ENCODE data around the gene DERL3.

DERL3 gene

DNA sequence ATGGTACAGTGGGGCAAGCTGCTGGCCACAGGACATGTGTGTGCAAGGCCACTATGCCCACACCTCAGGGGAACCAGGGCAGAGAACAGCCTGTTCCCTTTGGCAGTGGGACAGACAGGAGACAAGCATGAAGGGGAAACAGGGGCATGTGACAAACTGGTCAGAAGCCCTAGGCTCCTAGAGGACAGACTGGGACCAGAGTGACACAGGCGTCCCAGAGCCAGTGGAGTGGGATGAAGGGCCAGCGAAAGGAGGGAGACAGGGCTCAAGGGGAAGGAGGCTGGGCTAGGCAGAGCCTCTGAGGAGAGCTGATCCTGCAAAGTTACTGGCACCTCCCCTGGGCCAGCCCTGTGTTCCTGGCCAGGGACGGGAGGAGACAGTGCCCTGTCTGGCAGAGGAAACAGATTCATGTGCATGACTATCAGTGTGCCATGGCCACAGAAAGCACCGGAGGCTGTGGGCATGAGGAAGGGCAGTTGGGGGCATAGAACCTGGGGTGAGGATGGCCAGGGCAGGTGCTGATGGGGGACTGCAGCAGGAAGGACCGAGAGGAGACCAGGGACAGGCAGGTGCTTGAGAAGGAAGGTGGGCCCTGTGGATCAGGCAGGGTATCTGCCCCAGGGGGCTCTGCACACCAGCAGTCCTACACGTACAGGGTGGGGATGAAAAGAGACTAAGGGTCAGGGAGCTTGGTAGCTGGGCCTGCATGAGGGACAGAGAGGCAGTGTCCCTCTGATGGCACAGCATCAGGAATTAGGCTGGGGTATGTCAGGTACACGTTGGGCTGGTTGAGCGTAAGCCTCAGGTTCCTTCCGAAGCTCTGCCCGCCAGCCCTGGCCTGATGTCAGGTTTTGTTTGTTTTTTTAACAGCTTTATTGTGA, 9.8 kb downstream of the DERL3 start:
- FAIRE-seq: no peak

GRCh38 chr22:23827351-23827995, 11.3 kb downstream of the DERL3 start:
- no peak for FAIRE-seq

GRCh38 chr22:23826510-23827350, 12.1 kb downstream of the DERL3 start:
- no peak for FAIRE-seq

GRCh38 chr22:23825246-23825905, 13.4 kb downstream of the DERL3 start:
- FAIRE-seq: no peak

GRCh38 chr22:23824476-23825245, 14.1 kb downstream of the DERL3 start:
- no peak for FAIRE-seq

GRCh38 chr22:23823331-23823791, 15.4 kb downstream of the DERL3 start:
- no peak for FAIRE-seq

GRCh38 chr22:23822101-23822671, 16.6 kb downstream of the DERL3 start:
- FAIRE-seq: no peak

DNA sequence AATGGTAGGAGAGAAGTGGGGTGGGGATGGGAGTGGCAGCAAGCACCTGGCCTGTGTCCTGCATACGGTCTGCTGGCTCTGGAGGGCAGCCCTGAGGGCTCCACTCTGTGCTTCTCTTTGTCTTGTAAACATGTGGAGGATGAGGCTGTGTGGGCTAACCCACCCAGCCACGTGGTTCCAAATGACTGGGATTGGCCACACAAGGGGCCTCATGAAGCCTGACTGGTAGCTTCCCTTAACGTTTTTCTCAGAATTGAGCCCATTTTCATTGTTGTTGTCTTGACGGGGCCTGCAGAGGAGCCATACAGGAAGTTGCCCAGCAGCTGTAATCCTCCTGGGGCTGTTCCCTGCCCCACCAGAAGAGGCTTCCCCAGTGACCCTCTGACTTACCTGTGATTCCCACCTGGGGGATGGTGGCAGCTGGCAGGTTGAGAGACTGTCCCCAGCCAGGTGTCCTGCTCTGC, 18.0 kb downstream of the DERL3 start:
- no peak for FAIRE-seq

DNA sequence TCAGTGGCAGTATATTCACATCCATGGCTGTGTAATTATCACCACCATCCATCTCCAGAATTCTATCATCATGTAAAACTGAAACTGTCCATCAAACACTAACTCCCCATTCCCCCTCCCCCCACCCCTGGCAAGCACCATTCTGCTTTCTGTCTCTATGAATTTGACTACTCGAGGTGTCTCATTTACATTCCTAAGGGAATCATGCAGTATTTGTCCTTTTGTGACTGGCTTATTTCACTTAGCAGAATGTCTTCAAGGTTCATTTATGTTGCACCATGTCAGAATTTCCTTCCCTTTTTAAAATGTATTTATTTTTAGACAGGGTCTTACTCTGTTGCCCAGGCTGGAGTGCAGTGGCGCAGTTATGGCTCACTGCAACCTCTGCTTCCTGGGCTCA, 20.3 kb downstream of the DERL3 start:
- FAIRE-seq: no peak

GRCh38 chr22:23817146-23817545, 21.7 kb downstream of the DERL3 start:
- no peak for FAIRE-seq

GRCh38 chr22:23816156-23816976, 22.4 kb downstream of the DERL3 start:
- FAIRE-seq: no peak

DNA sequence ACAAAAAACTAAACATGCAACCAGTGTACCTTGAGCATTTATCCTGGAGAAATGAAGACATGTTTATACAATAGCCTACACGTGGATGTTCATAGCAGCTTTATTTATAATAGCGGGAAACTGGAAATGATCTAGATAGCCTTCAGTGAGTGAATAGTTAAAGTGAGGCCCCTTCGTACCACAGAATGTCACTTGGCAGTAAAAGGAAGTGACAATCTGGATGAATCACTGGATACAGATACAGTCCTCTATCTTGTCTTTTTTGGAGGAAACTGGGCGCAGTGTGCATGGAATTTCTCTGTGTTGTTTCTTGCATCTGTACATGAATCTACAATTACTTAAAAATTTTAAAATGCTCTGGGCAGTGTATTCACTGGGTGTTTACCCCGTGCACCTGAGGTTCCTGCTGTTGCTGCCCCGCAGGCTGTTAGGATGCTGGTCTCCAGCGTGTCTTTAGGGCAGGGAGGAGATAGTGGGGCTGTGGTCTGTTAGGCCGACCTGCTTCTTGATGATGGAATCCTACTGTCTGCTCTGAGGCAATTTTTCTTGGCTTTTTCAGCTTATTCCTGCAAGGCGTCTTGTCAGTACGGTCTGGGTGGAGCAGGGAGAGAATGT, 23.2 kb downstream of the DERL3 start:
- no peak for FAIRE-seq

- no peak for FAIRE-seq
Measured at GRCh38 chr22:23812378-23812777, 26.4 kb downstream of the DERL3 start.

- FAIRE-seq: no peak
Measured at GRCh38 chr22:23806837-23807236, 32.0 kb downstream of the DERL3 start.

- FAIRE-seq: no peak
Measured at GRCh38 chr22:23804781-23805291, 34.0 kb downstream of the DERL3 start.

DNA sequence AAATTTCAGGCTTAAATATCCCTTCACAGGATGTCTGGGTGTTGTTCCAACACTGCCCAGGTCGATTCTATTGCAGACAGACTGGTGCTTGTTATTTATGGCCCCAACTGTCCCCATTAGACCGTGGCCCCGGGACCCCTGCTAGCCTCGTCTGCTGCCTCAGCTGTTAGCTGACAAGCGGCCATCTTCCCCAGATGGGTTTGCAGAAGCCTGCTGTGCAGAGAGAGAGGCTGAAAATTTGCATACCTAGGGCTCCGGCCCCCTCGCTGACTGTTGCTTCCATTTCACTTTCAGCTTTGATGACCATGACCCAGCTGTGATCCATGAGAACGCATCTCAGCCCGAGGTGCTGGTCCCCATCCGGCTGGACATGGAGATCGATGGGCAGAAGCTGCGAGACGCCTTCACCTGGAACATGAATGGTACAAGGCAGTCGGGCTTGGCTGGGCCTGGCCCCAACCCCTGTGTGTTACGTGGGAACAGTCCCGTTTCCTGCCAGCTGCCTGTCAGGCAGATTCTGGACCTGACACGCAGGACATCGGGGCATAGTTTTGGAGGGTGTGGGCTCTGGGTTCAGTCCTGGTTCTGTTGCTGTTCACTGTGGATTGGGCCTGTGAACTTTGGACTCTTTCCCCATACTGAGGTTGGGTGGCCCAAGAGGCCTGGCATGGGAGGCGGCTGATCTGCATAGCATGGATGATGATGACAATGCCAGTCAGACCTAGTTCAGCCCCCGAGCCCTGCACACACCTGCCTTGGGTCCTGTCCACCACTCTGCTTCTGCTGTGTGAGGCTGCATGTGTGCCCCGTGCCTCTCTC, 35.6 kb downstream of the DERL3 start:
- no peak for FAIRE-seq

DNA sequence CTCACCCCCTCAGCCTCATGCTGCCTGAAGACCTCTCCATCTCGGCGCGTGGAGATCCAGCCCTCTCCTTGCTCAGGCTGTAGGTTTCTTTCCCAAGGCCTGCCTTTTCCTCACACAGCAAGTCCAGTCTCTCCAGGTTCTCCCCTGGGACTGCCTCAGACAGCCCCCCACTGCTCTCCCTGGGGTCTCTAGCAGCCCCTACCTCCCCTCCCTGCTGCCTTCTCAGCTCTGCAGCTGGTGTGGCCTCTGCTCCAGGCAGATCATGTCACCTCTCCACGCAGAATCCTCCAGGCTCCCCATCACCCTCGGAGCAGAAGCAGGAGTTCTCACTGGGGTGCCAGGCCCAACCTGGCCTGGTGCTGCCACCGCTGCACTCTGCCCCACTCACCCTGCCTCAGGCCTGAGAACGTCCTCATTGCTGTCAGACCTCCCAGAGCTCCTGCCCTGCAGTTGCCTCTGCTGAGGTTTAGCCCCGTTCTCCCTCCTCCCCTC, 36.9 kb downstream of the DERL3 start:
- FAIRE-seq: no peak

- no peak for FAIRE-seq
Measured at GRCh38 chr22:23801238-23801821, 37.5 kb downstream of the DERL3 start.
